Measurements from ENCODE around the gene ANGEL1.
A peak's percentile ranks its signal among the peaks of the same experiment; 100 is the strongest.

The ANGEL1 gene

GRCh38 chr14:76808011-76808410 lies 4.7 kb downstream of the ANGEL1 start:
- FAIRE-seq, result no peak
- DNase-seq (ENCODE audit: insufficient read length, low spot score), result no peak
- TF ChIP-seq, protein P1, sequence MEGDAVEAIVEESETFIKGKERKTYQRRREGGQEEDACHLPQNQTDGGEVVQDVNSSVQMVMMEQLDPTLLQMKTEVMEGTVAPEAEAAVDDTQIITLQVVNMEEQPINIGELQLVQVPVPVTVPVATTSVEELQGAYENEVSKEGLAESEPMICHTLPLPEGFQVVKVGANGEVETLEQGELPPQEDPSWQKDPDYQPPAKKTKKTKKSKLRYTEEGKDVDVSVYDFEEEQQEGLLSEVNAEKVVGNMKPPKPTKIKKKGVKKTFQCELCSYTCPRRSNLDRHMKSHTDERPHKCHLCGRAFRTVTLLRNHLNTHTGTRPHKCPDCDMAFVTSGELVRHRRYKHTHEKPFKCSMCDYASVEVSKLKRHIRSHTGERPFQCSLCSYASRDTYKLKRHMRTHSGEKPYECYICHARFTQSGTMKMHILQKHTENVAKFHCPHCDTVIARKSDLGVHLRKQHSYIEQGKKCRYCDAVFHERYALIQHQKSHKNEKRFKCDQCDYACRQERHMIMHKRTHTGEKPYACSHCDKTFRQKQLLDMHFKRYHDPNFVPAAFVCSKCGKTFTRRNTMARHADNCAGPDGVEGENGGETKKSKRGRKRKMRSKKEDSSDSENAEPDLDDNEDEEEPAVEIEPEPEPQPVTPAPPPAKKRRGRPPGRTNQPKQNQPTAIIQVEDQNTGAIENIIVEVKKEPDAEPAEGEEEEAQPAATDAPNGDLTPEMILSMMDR (IDR thresholded peaks at IDR 0.05; ENCODE audit: insufficient read depth, missing control alignments), result no peak

DNA sequence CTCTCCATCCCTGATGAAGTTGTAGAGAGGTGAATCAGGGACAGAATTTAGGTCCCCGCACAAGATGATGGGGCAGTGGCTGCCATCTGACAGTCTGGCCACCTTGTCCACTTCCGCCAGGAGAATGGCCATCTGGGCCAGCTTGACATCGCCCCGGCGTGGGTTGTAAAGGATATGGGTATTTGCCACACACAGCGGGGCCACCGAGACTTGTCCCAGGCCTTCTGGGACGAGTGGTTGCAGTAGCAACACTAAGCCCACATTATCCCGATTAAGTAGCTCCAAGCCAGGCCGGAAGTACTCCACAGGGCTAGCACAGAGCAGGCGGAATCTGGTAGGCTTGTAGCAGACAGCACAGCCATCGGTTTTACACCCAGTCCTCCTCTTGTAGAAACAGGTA lies 6.2 kb downstream of the ANGEL1 start:
- FAIRE-seq, result no peak
- TF ChIP-seq, protein P1 (IDR thresholded peaks at IDR 0.05; ENCODE audit: insufficient read depth, missing control alignments), result no peak
- peak; percentile 66 for DNase-seq (ENCODE audit: insufficient read length, low spot score)

- DNase-seq (ENCODE audit: insufficient read length, low spot score) (no peak), FAIRE-seq (no peak)
- TF ChIP-seq, protein P1 (IDR thresholded peaks at IDR 0.05; ENCODE audit: insufficient read depth, missing control alignments), result no peak
These were observed 18.7 kb downstream of the ANGEL1 start for GRCh38 chr14:76793956-76794355.

GRCh38 chr14:76793324-76793723 lies 19.4 kb downstream of the ANGEL1 start:
- FAIRE-seq (no peak), DNase-seq (ENCODE audit: insufficient read length, low spot score) (no peak)
- TF ChIP-seq, protein P1 (IDR thresholded peaks at IDR 0.05; ENCODE audit: insufficient read depth, missing control alignments), result no peak

GRCh38 chr14:76792422-76792821 lies 20.3 kb downstream of the ANGEL1 start:
- DNase-seq (ENCODE audit: insufficient read length, low spot score) (no peak), FAIRE-seq (no peak)
- TF ChIP-seq, protein P1 (IDR thresholded peaks at IDR 0.05; ENCODE audit: insufficient read depth, missing control alignments), result no peak

- no peak for FAIRE-seq
- no peak for DNase-seq (ENCODE audit: insufficient read length, low spot score)
These were observed 26.1 kb downstream of the ANGEL1 start for GRCh38 chr14:76786601-76787000.

DNA sequence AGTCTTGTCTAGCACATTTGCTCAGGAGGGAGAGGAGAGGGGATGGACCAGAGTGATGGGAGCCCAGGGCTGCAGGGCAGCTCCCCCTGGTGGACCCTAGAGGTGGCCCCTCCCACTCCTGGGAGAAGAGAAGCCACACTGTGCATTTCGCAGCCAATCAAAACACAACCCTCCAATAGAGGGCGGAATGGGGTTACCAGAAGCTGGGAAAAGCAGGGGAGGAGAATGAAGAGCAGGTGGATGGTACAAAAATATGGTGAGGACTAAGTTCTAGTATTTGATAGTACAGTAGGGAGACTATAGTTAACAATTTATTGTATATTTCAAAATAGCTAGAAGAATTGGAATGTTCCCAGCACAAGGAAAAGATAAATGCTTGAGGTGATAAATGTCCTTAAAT lies 27.8 kb downstream of the ANGEL1 start:
- FAIRE-seq, result no peak
- peak; percentile 95 for DNase-seq (ENCODE audit: insufficient read length, low spot score)

More at GRCh38 chr14:76786601-76787000, 26.1 kb downstream of the ANGEL1 start:
- TF ChIP-seq, protein P1 (IDR thresholded peaks at IDR 0.05; ENCODE audit: insufficient read depth, missing control alignments), result no peak

More for the DNA sequence above, 27.8 kb downstream of the ANGEL1 start:
- TF ChIP-seq, protein P1 (IDR thresholded peaks at IDR 0.05; ENCODE audit: insufficient read depth, missing control alignments), result peak; percentile 93
